Measurements from ENCODE around the gene ANKRD12. TPM values are rescaled to one million over a fixed set of nuclear protein-coding genes. Genes with fewer than 3 reads are reported as not detected.

Gene ANKRD12
- total RNA-seq, 2 experiments from 2014 or later: 160 to 164 TPM

- intact Hi-C loops (cut with DNase I, micrococcal nuclease): loop anchor here (1.0 to 10.0 kb wide), 10 partner anchors 141 to 1193 kb away; partner anchors contain the start of genes RALBP1 (in 2 of the 2), ANKRD12 (in 1 of the 2), MTCL1 (in 1 of the 2) and NAPG (in 1 of the 2)
- H3K4me1 ChIP-seq (ENCODE audit: insufficient read depth, low read length): peaks cover 13% of the 10 kb centered on the region
- peak within 1 kb of the TSS; percentile 36 to 40 for H3K27ac ChIP-seq (ENCODE audit: low read depth in 1 of 2, low read length in 2 of 2)
- H3K9me3 ChIP-seq (ENCODE audit: control insufficient read depth in 1 of 2, insufficient read depth in 1 of 2, low read length in 2 of 2): peaks cover 0 to 5% of the 10 kb centered on the region in 2 experiments
- Mint-ChIP-seq H3K4me3 (peak within 1 kb of the TSS; percentile 95), H3K9me3 (no peaks in the 10 kb centered on the region), H3K36me3 (ENCODE audit: low read depth) (peaks cover 16% of the 10 kb centered on the region), H3K4me1 (ENCODE audit: low read depth) (peaks cover 25% of the 10 kb centered on the region), H3K27ac (peak within 1 kb of the TSS; percentile 88), H3K27me3 (no peaks in the 10 kb centered on the region)
- ATAC-seq (ENCODE audit: poor library complexity) (peak; percentile 88), DNase-seq (peak; percentile 89 to 96 (median 93))
- CTCF ChIA-PET: interaction anchor here (1.2 to 1.6 kb wide), 4 partner anchors 21 to 261 kb away, joined by 3 to 7 read pairs (median 6); partner anchors contain the start of gene RALBP1
- H3K36me3 ChIP-seq (ENCODE audit: insufficient read depth, low read length): no peaks in the 10 kb centered on the region
- H3K4me3 ChIP-seq (ENCODE audit: low read length): peak within 1 kb of the TSS; percentile 80
- POLR2A ChIA-PET: interaction anchor here (0.5 to 2.0 kb wide), 14 partner anchors 10 to 725 kb away, joined by 3 to 24 read pairs (median 5); partner anchors contain the start of genes ANKRD12, RAB12, RALBP1 and VAPA
- H3K27me3 ChIP-seq (ENCODE audit: control insufficient read depth in 1 of 2, insufficient read depth in 2 of 2, low read length in 2 of 2): no peaks in the 10 kb centered on the region
- TF ChIP-seq CTCF (IDR thresholded peaks at IDR 0.05): peak; percentile 35
These were observed 197.9 kb downstream of the ANKRD12 start, which contains the start of gene TWSG1 for GRCh38 chr18:9334329-9334972. Gene TWSG1, plus strand, starts transcription at chr18:9334773. Its CDS starts 2,457 bp downstream, at chr18:9337230.

- ChIA-PET POLR2A (interaction anchor here (0.5 to 2.0 kb wide), 10 partner anchors 9 to 726 kb away, joined by 3 to 24 read pairs (median 8); partner anchors contain the start of genes ANKRD12, RAB12, RALBP1 and VAPA), CTCF (interaction anchor here (1.2 to 1.6 kb wide), 3 partner anchors 20 to 261 kb away, joined by 5 to 7 read pairs (median 6); no protein-coding TSS in a partner anchor)
- Histone ChIP-seq H3K27me3 (ENCODE audit: control insufficient read depth in 1 of 2, insufficient read depth in 2 of 2, low read length in 2 of 2) (no peaks in the 10 kb centered on the region), H3K4me1 (ENCODE audit: insufficient read depth, low read length) (peaks cover 13% of the 10 kb centered on the region), H3K36me3 (ENCODE audit: insufficient read depth, low read length) (no peaks in the 10 kb centered on the region), H3K4me3 (ENCODE audit: low read length) (peak overlapping the region; percentile 80), H3K27ac (ENCODE audit: low read depth in 1 of 2, low read length in 2 of 2) (no peak overlapping the region), H3K9me3 (ENCODE audit: control insufficient read depth in 1 of 2, insufficient read depth in 1 of 2, low read length in 2 of 2) (peaks cover 0 to 5% of the 10 kb centered on the region in 2 experiments)
- peak; percentile 8 for ATAC-seq (ENCODE audit: poor library complexity)
- peak in 12 of 14 experiments; percentile 3 to 64 (median 22) for DNase-seq
- H3K9me3 Mint-ChIP-seq: no peaks in the 10 kb centered on the region
- H3K4me3 Mint-ChIP-seq: peak overlapping the region; percentile 95
- peaks cover 16% of the 10 kb centered on the region for H3K36me3 Mint-ChIP-seq (ENCODE audit: low read depth)
- peak overlapping the region; percentile 73 for H3K27ac Mint-ChIP-seq
- no peaks in the 10 kb centered on the region for H3K27me3 Mint-ChIP-seq
- peak; percentile 17 for TF ChIP-seq CTCF (IDR thresholded peaks at IDR 0.05)
- peaks cover 25% of the 10 kb centered on the region for H3K4me1 Mint-ChIP-seq (ENCODE audit: low read depth)
- intact Hi-C loops (cut with DNase I, micrococcal nuclease): loop anchor here (1.0 to 10.0 kb wide), 12 partner anchors 140 to 1192 kb away; partner anchors contain the start of genes RALBP1 (in 2 of the 2), ANKRD12 (in 1 of the 2), MTCL1 (in 1 of the 2) and NAPG (in 1 of the 2)
These were observed 198.6 kb downstream of the ANKRD12 start for GRCh38 chr18:9334973-9335696.

Other genes starting within 250 kb of the ANKRD12 start
- gene NDUFV2, start 34.1 kb upstream of the ANKRD12 start, total RNA-seq: 100 to 1,000 TPM; 230 to 231 TPM
- gene TWSG1, start 198.0 kb downstream of the ANKRD12 start, total RNA-seq: 1 to 10 TPM; 2.8 TPM

All from CD4-positive, alpha-beta T cell (primary cell).